H9 (cell line): Measurements from ENCODE around the gene LLGL2. TPM values are rescaled to one million over a fixed set of nuclear protein-coding genes. Genes with fewer than 3 reads are reported as not detected.

Experiments used
- DNase-seq: peaks from one replicate; pipeline ENCODE4 v3.0.0-alpha.2; 2017
- H2AFZ ChIP-seq: one replicate; pipeline ENCODE4 v1.6.1; 2013; ENCODE audit warnings: mild to moderate bottlenecking, low read length, control low read depth, moderate library complexity
- H2AK5ac ChIP-seq: 2 replicates; pipeline ENCODE4 v1.6.1; 2013; ENCODE audit warnings: low read length, control low read depth, mixed read lengths; ENCODE audit not compliant: insufficient read length
- H2BK120ac ChIP-seq: one replicate; pipeline ENCODE4 v1.6.1; 2013; ENCODE audit warnings: low read depth, mild to moderate bottlenecking, low read length, control low read depth, inconsistent platforms; ENCODE audit not compliant: poor library complexity, severe bottlenecking
- H2BK12ac ChIP-seq: 2 replicates; pipeline ENCODE4 v1.6.1; 2013; ENCODE audit warnings: low read length, control low read depth, mixed read lengths, low read depth; ENCODE audit not compliant: insufficient read length
- H2BK15ac ChIP-seq: 2 replicates; pipeline ENCODE4 v1.6.1; 2013; ENCODE audit warnings: low read depth, low read length, control low read depth
- H2BK20ac ChIP-seq: one replicate; pipeline ENCODE4 v1.6.1; 2013; ENCODE audit warnings: low read depth, mild to moderate bottlenecking, low read length, control low read depth, inconsistent platforms; ENCODE audit not compliant: poor library complexity, severe bottlenecking
- H2BK5ac ChIP-seq: 2 replicates; pipeline ENCODE4 v1.6.1; 2013; ENCODE audit warnings: low read length, control low read depth, mixed read lengths; ENCODE audit not compliant: insufficient read length
- H3K14ac ChIP-seq: 2 replicates; pipeline ENCODE4 v1.6.1; 2013; ENCODE audit warnings: low read length, control low read depth; ENCODE audit not compliant: insufficient read depth
- H3K18ac ChIP-seq: 2 replicates; pipeline ENCODE4 v1.6.1; 2013; ENCODE audit warnings: low read depth, mild to moderate bottlenecking, mixed read lengths, low read length, control low read depth; ENCODE audit not compliant: insufficient read length
- H3K23ac ChIP-seq: 2 replicates; pipeline ENCODE4 v1.6.1; 2013; ENCODE audit warnings: low read length, control low read depth, mixed read lengths, low read depth; ENCODE audit not compliant: insufficient read length
- H3K23me2 ChIP-seq: 2 replicates; pipeline ENCODE4 v1.6.1; 2013; ENCODE audit warnings: low read depth, mild to moderate bottlenecking, mixed read lengths, low read length, control low read depth; ENCODE audit not compliant: insufficient read length, poor library complexity, severe bottlenecking
- H3K27ac ChIP-seq: 2 replicates; pipeline ENCODE4 v1.5.1; 2013; ENCODE audit warnings: low read length, control low read depth, mixed read lengths, low read depth; ENCODE audit not compliant: insufficient read length
- H3K27me3 ChIP-seq: 2 replicates; pipeline ENCODE4 v1.6.1; 2013; ENCODE audit warnings: low read length, control low read depth, inconsistent platforms; ENCODE audit not compliant: insufficient read depth
- H3K4ac ChIP-seq: 2 replicates; pipeline ENCODE4 v1.6.1; 2013; ENCODE audit warnings: low read depth, mild to moderate bottlenecking, control low read depth, inconsistent platforms, low read length, moderate library complexity
- H3K4me1 ChIP-seq: 2 replicates; pipeline ENCODE4 v1.6.1; 2013; ENCODE audit warnings: low read length, control low read depth, inconsistent platforms; ENCODE audit not compliant: insufficient read depth
- H3K4me2 ChIP-seq: 2 replicates; pipeline ENCODE4 v1.6.1; 2013; ENCODE audit warnings: low read length, control low read depth, mixed read lengths; ENCODE audit not compliant: insufficient read length, insufficient read depth
- H3K56ac ChIP-seq: 2 replicates; pipeline ENCODE4 v1.6.1; 2013; ENCODE audit warnings: low read depth, mild to moderate bottlenecking, mixed read lengths, low read length, control low read depth; ENCODE audit not compliant: insufficient read length
- H3K79me1 ChIP-seq: 2 replicates; pipeline ENCODE4 v1.6.1; 2013; ENCODE audit warnings: low read depth, mild to moderate bottlenecking, moderate library complexity, low read length, control low read depth, inconsistent platforms; ENCODE audit not compliant: insufficient read depth, poor library complexity, severe bottlenecking
- H3K79me2 ChIP-seq: 2 replicates; pipeline ENCODE4 v1.6.1; 2013; ENCODE audit warnings: low read length, control low read depth, inconsistent platforms; ENCODE audit not compliant: insufficient read depth
- H3K9ac ChIP-seq: 2 replicates; pipeline ENCODE4 v1.6.1; 2013; ENCODE audit warnings: low read length, control low read depth, mixed read lengths; ENCODE audit not compliant: insufficient read length; ENCODE audit errors: extremely low read depth
- H3K9me3 ChIP-seq: one replicate; pipeline ENCODE4 v1.6.1; 2013; ENCODE audit warnings: low read depth, low read length, inconsistent platforms; ENCODE audit not compliant: control insufficient read depth
- H3T11ph ChIP-seq: one replicate; pipeline ENCODE4 v1.6.1; 2013; ENCODE audit warnings: mild to moderate bottlenecking, low read length, control low read depth, inconsistent platforms
- H4K20me1 ChIP-seq: one replicate; pipeline ENCODE4 v1.6.1; 2013; ENCODE audit not compliant: control insufficient read depth, insufficient read length, insufficient read depth
- H4K5ac ChIP-seq: 2 replicates; pipeline ENCODE4 v1.6.1; 2013; ENCODE audit warnings: low read depth, mild to moderate bottlenecking, mixed read lengths, low read length, control low read depth; ENCODE audit not compliant: insufficient read length
- H4K8ac ChIP-seq: replicated peaks from 2 replicates; pipeline ENCODE4 v1.6.1; 2013; ENCODE audit warnings: low read length, control low read depth, mixed read lengths, low read depth; ENCODE audit not compliant: insufficient read length
- H4K91ac ChIP-seq: 2 replicates; pipeline ENCODE4 v1.6.1; 2013; ENCODE audit warnings: low read depth, mild to moderate bottlenecking, moderate library complexity, mixed read lengths, low read length, control low read depth; ENCODE audit not compliant: insufficient read length
- H3K27ac Mint-ChIP-seq, 3 experiments: 2 replicates in 2 of 3; 3 replicates in 1 of 3; pipeline ENCODE4 v1.8.0; 2020 to 2021; ENCODE audit warnings: mixed read lengths in 3 of 3, mild to moderate bottlenecking in 1 of 3, moderate library complexity in 1 of 3
- H3K27me3 Mint-ChIP-seq: 2 replicates; pipeline ENCODE4 v1.8.0; 2021; ENCODE audit warnings: low read depth, mild to moderate bottlenecking, moderate library complexity, mixed read lengths
- H3K36me3 Mint-ChIP-seq, 3 experiments: 2 replicates in 2 of 3; 3 replicates in 1 of 3; pipeline ENCODE4 v1.8.0; 2020 to 2021; ENCODE audit warnings: low read depth in 3 of 3, mixed read lengths in 3 of 3; ENCODE audit not compliant: insufficient read depth in 1 of 3
- H3K4me1 Mint-ChIP-seq, 2 experiments: 2 replicates each; pipeline ENCODE4 v1.8.0; 2020; ENCODE audit warnings: mixed read lengths in 2 of 2
- H3K4me3 Mint-ChIP-seq, 2 experiments: 2 replicates in 1 of 2; 3 replicates in 1 of 2; pipeline ENCODE4 v1.8.0; 2020 to 2021; ENCODE audit warnings: mild to moderate bottlenecking in 2 of 2, mixed read lengths in 2 of 2, moderate library complexity in 1 of 2
- H3K9me3 Mint-ChIP-seq, 2 experiments: 2 replicates in 1 of 2; 3 replicates in 1 of 2; pipeline ENCODE4 v1.8.0; 2020; ENCODE audit warnings: mild to moderate bottlenecking in 2 of 2, mixed read lengths in 2 of 2, moderate library complexity in 1 of 2
- WGBS: extraction: QIAGEN DNeasy Blood & Tissue Kit; methylation state at CpG from one replicate; pipeline ENCODE4 v1.1.7; 2013; ENCODE audit warnings: missing lambda C conversion rate, low lambda C conversion rate, mixed read lengths; ENCODE audit not compliant: insufficient read length; ENCODE audit errors: extremely low coverage; 5-methylcytosine and 5-hydroxymethylcytosine counted together
- total RNA-seq: library from RNA; stranded (reverse); gene quantifications from 2 replicates; pipeline ENCODE4 v1.2.1, GENCODE V29; 2021
- TF ChIP-seq, protein P1 (sequence below): fragments of 200-600 bp; sonication (generic); conservative IDR thresholded peaks from 3 replicates; pipeline ENCODE4 v1.8.0; 2021; ENCODE audit warnings: antibody characterized with exemption, mild to moderate bottlenecking

LLGL2 gene
- total RNA-seq, 1 experiment from 2014 or later: 90.4 TPM

DNA sequence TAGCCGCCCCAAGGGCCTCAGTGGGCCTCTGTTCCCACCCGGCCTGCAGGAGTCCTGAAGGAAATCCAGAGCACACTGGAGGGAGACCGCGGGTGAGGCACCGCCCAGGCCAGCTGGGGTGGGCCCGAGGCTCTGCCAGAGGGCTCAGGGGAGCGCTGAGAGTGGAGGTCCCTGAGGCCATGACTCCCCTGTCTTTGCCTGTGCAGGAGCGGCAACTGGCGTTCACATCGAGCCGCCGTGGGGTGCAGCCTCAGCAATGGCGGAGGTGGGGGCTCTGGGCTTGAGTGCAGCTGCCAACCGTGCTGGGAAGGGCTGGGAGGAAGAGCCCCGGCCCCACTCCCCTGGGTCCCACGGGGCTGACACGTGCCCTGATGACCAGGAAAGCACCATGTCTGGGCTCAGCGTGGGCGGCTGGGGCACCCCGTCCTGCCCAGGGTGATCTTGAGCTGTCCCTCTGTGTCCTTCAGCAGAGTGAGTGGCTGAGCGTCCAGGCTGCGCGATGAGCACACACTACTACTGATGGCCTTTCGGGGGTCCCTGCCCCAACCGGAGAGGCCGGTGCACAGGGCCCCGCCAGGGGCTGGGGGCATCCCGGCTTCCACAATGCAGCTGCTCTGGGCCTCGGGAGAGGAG is 49.0 kb downstream of the LLGL2 start:
- no peaks in the 10 kb centered on the region for H3K79me2 ChIP-seq
- H3T11ph ChIP-seq: no peak overlapping the region
- H3K27me3 Mint-ChIP-seq: peaks cover 1% of the 10 kb centered on the region; the same call in 1 of the 2 replicates

More for the DNA sequence above, 49.0 kb downstream of the LLGL2 start:
- H4K5ac ChIP-seq: no peak overlapping the region
- TF ChIP-seq, protein P1, sequence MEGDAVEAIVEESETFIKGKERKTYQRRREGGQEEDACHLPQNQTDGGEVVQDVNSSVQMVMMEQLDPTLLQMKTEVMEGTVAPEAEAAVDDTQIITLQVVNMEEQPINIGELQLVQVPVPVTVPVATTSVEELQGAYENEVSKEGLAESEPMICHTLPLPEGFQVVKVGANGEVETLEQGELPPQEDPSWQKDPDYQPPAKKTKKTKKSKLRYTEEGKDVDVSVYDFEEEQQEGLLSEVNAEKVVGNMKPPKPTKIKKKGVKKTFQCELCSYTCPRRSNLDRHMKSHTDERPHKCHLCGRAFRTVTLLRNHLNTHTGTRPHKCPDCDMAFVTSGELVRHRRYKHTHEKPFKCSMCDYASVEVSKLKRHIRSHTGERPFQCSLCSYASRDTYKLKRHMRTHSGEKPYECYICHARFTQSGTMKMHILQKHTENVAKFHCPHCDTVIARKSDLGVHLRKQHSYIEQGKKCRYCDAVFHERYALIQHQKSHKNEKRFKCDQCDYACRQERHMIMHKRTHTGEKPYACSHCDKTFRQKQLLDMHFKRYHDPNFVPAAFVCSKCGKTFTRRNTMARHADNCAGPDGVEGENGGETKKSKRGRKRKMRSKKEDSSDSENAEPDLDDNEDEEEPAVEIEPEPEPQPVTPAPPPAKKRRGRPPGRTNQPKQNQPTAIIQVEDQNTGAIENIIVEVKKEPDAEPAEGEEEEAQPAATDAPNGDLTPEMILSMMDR: no peak
- H2BK12ac ChIP-seq: no peak overlapping the region
- no peaks in the 10 kb centered on the region for H3K9me3 ChIP-seq
- H4K91ac ChIP-seq: no peak overlapping the region
- no peaks in the 10 kb centered on the region for H3K4me1 ChIP-seq
- WGBS: no CpG with 5 or more reads among the region's 29 CpGs
- no peak for DNase-seq
- no peak overlapping the region for H3K9ac ChIP-seq
- H3K4me1 Mint-ChIP-seq: peaks cover 4 to 5% of the 10 kb centered on the region in 2 experiments; a peak in 3 of 4 replicates
- H2BK15ac ChIP-seq: no peak overlapping the region
- no peak overlapping the region for H2BK120ac ChIP-seq
- H3K27me3 ChIP-seq: no peaks in the 10 kb centered on the region
- H3K14ac ChIP-seq: no peak overlapping the region
- H4K8ac ChIP-seq: no peak overlapping the region
- no peaks in the 10 kb centered on the region for H3K79me1 ChIP-seq
- no peak overlapping the region for H2AK5ac ChIP-seq
- no peak overlapping the region for H3K4ac ChIP-seq
- H3K56ac ChIP-seq: no peak overlapping the region
- no peak overlapping the region for H3K18ac ChIP-seq
- H3K4me2 ChIP-seq: no peak overlapping the region
- H3K27ac Mint-ChIP-seq: no peak overlapping the region
- no peak overlapping the region for H3K23ac ChIP-seq
- H2AFZ ChIP-seq: no peak overlapping the region
- H4K20me1 ChIP-seq: no peaks in the 10 kb centered on the region
- H3K4me3 Mint-ChIP-seq: no peak overlapping the region
- H3K23me2 ChIP-seq: no peaks in the 10 kb centered on the region
- H3K36me3 Mint-ChIP-seq: peaks cover 2 to 9% (median 4%) of the 10 kb centered on the region in 3 experiments; a peak in 5 of 7 replicates
- no peak overlapping the region for H2BK20ac ChIP-seq
- H3K27ac ChIP-seq: no peak overlapping the region
- no peak overlapping the region for H2BK5ac ChIP-seq
- H3K9me3 Mint-ChIP-seq: no peaks in the 10 kb centered on the region
